ENCODE results near the gene IZUMO1R. TPM values are rescaled to one million over a fixed set of nuclear protein-coding genes. Genes with fewer than 3 reads are reported as not detected.
A peak's percentile ranks its signal among the peaks of the same experiment; 100 is the strongest.
"Not testable (repeated sequence)": the region's sequence is repeated elsewhere in the genome, so short reads cannot be mapped to it uniquely, and the experiment has no call there.

Gene IZUMO1R
- total and polyA plus RNA-seq, 9 donors, result 0.52 TPM; not detected in 8

DNA sequence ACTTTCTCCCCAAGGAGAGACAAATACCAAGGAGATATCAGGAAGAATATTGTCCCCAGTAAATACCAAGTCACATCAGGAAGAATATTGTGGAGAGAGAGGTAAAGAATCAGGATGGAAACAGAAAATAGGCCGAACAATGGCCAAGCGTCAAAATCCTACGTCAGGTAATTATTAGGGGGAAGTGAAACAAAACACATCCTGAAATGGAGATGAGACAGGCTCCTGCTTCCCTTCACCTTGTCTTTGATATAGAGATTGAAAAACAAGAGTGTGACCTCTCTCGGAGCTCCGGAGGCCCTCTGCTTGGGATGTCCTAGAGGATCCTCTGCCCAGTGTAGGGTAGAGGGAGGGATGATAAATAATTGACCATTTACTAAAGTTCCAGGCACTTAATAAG, 27.4 kb upstream of the IZUMO1R start:
- no peaks in the 10 kb centered on the region for H3K27me3 ChIP-seq
- TF ChIP-seq EP300 (IDR thresholded peaks at IDR 0.05) (no peak), POLR2A (IDR thresholded peaks at IDR 0.05) (no peak), CTCF (IDR thresholded peaks at IDR 0.05) (no peak)
- intact Hi-C loops (cut with DNase I), result no loop called here
- H3K27ac ChIP-seq, result no peak overlapping the region
- H3K4me3 ChIP-seq, result no peak overlapping the region
- 89 to 92% (median 92%) methylated on average over 5 of the region's 5 CpGs for WGBS, 3 donors
- H3K36me3 ChIP-seq, result no peaks in the 10 kb centered on the region
- no peaks in the 10 kb centered on the region for H3K4me1 ChIP-seq (ENCODE audit: insufficient read depth)
- H3K9me3 ChIP-seq, result no peaks in the 10 kb centered on the region
- no peak for DNase-seq

- DNase-seq; H3K9me3 ChIP-seq; H3K4me3 ChIP-seq; H3K4me1 ChIP-seq (ENCODE audit: insufficient read depth); H3K27me3 ChIP-seq; H3K27ac ChIP-seq; H3K36me3 ChIP-seq; intact Hi-C loops (cut with DNase I): not testable (repeated sequence)
- WGBS, 3 donors, result 41 to 53% (median 50%) methylated on average over 4 of the region's 4 CpGs
Measured at GRCh38 chr11:94278207-94278606, 26.2 kb upstream of the IZUMO1R start.

- H3K27me3 ChIP-seq, result no peaks in the 10 kb centered on the region
- no peaks in the 10 kb centered on the region for H3K36me3 ChIP-seq
- DNase-seq, result no peak
- H3K27ac ChIP-seq, result no peak overlapping the region
- H3K4me3 ChIP-seq, result no peak overlapping the region
- H3K9me3 ChIP-seq, result no peaks in the 10 kb centered on the region
- TF ChIP-seq EP300 (IDR thresholded peaks at IDR 0.05) (no peak), POLR2A (IDR thresholded peaks at IDR 0.05) (no peak), CTCF (IDR thresholded peaks at IDR 0.05) (no peak)
- WGBS, 3 donors, result 91 to 94% (median 92%) methylated on average over 3 of the region's 3 CpGs
- intact Hi-C loops (cut with DNase I), result no loop called here
- H3K4me1 ChIP-seq (ENCODE audit: insufficient read depth), result peaks cover 2% of the 10 kb centered on the region
Measured at GRCh38 chr11:94279996-94280395, 24.4 kb upstream of the IZUMO1R start.

DNA sequence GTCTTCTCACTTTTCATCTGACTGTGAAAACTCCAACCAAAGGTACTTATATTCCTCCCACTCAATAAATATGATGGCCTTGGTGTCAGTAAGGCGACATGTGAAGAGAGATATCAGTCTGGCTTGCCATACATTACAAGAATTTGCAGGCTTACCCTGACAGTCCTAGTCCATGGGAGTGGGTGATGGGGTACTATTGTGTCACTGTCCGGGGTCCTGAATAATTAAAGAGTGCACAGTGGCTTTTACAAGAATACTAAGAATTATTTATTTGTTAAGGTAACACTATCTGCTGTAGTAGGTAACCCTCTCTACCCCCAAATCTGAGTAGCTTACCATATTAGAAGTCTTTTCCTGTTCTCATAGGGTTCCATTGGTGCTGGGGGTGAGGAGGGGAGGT, 23.1 kb upstream of the IZUMO1R start:
- Histone ChIP-seq H3K36me3 (no peaks in the 10 kb centered on the region), H3K4me3 (no peak overlapping the region), H3K9me3 (no peaks in the 10 kb centered on the region), H3K27me3 (no peaks in the 10 kb centered on the region), H3K4me1 (ENCODE audit: insufficient read depth) (peaks cover 2% of the 10 kb centered on the region), H3K27ac (no peak overlapping the region)
- 84 to 91% (median 87%) methylated on average over 2 of the region's 2 CpGs for WGBS, 3 donors
- TF ChIP-seq CTCF (IDR thresholded peaks at IDR 0.05), result no peak
- TF ChIP-seq POLR2A (IDR thresholded peaks at IDR 0.05), result no peak
- TF ChIP-seq EP300 (IDR thresholded peaks at IDR 0.05), result no peak
- intact Hi-C loops (cut with DNase I), result no loop called here
- no peak for DNase-seq

GRCh38 chr11:94283678-94284077, 20.7 kb upstream of the IZUMO1R start:
- Histone ChIP-seq H3K36me3 (no peaks in the 10 kb centered on the region), H3K4me1 (ENCODE audit: insufficient read depth) (peaks cover 2% of the 10 kb centered on the region), H3K27me3 (no peaks in the 10 kb centered on the region), H3K4me3 (no peak overlapping the region), H3K9me3 (no peaks in the 10 kb centered on the region), H3K27ac (no peak overlapping the region)
- intact Hi-C loops (cut with DNase I), result no loop called here
- DNase-seq, result peak in 1 of 5 donors; percentile 37
- TF ChIP-seq EP300 (IDR thresholded peaks at IDR 0.05) (no peak), POLR2A (IDR thresholded peaks at IDR 0.05) (no peak), CTCF (IDR thresholded peaks at IDR 0.05) (no peak)

Data from ovary (tissue), 9 donors.